Smooth muscle cell (in vitro differentiated cells): Measurements from ENCODE around the gene RDH14. TPM values are rescaled to one million over a fixed set of nuclear protein-coding genes. Genes with fewer than 3 reads are reported as not detected.
A peak's percentile ranks its signal among the peaks of the same experiment; 100 is the strongest.

ENCODE experiments used
- DNase-seq: peaks from one replicate; lab custom pipeline; 2025; ENCODE audit not compliant: unreplicated experiment; lab: John Stamatoyannopoulos, UW
- H2AFZ ChIP-seq: fragments of 200-600 bp; sonication (generic); 2 replicates; pipeline ENCODE4 v1.6.0; 2016; ENCODE audit warnings: antibody characterized with exemption, low read depth, mild to moderate bottlenecking
- H3F3A ChIP-seq: fragments of 200-600 bp; sonication (generic); 2 replicates; pipeline ENCODE4 v1.6.0; 2017; ENCODE audit warnings: antibody characterized with exemption, low read depth
- H3K27ac ChIP-seq: fragments of 200-600 bp; sonication (generic); 2 replicates; pipeline ENCODE4 v1.5.1; 2016; ENCODE audit warnings: low read depth, mild to moderate bottlenecking
- H3K27me3 ChIP-seq: fragments of 200-600 bp; sonication (generic); 2 replicates; pipeline ENCODE4 v1.6.1; 2016; ENCODE audit warnings: low read depth, mild to moderate bottlenecking
- H3K36me3 ChIP-seq: fragments of 200-600 bp; sonication (generic); 2 replicates; pipeline ENCODE4 v1.5.1; 2016; ENCODE audit warnings: low read depth
- H3K4me1 ChIP-seq: fragments of 200-600 bp; sonication (generic); 2 replicates; pipeline ENCODE4 v1.5.1; 2016; ENCODE audit warnings: low read depth
- H3K4me2 ChIP-seq: fragments of 200-600 bp; sonication (generic); 2 replicates; pipeline ENCODE4 v1.6.0; 2016; ENCODE audit warnings: mild to moderate bottlenecking
- H3K4me3 ChIP-seq: fragments of 200-600 bp; sonication (generic); 2 replicates; pipeline ENCODE4 v1.5.1; 2016; ENCODE audit warnings: mild to moderate bottlenecking
- H3K79me2 ChIP-seq: fragments of 200-600 bp; sonication (generic); 2 replicates; pipeline ENCODE4 v1.6.0; 2016; ENCODE audit warnings: low read depth, mild to moderate bottlenecking
- H3K9ac ChIP-seq: fragments of 200-600 bp; sonication (generic); 2 replicates; pipeline ENCODE4 v1.6.0; 2016; ENCODE audit warnings: low read depth
- H3K9me3 ChIP-seq: fragments of 200-600 bp; sonication (generic); replicated peaks from 2 replicates; pipeline ENCODE4 v1.5.1; 2016; ENCODE audit warnings: low read depth
- H4K20me1 ChIP-seq: fragments of 200-600 bp; sonication (generic); 2 replicates; pipeline ENCODE4 v1.6.0; 2016; ENCODE audit warnings: low read depth
- WGBS: methylation state at CpG from one replicate; pipeline ENCODE4 v1.1.7; 2016; ENCODE audit warnings: low lambda C conversion rate; 5-methylcytosine and 5-hydroxymethylcytosine counted together
- polyA plus RNA-seq: library from polyadenylated mRNA; unstranded; fragments of >200 nt; fragmentation: Nextera tagmentation; extraction: Ambion mirVana; gene quantifications from 2 replicates; pipeline ENCODE4 v1.2.1, GENCODE V29; 2016
- total RNA-seq: library from RNA; depleted of rRNA; stranded (reverse); fragments of >200 nt; gene quantifications from 2 replicates; pipeline ENCODE4 v1.2.3, GENCODE V29; 2014
- TF ChIP-seq, protein P1 (sequence below): fragments of 200-600 bp; sonication (generic); IDR thresholded peaks from 2 replicates; pipeline ENCODE4 v1.5.1; 2017; ENCODE audit warnings: borderline replicate concordance, mild to moderate bottlenecking, antibody characterized with exemption; ENCODE audit not compliant: insufficient read depth, poor library complexity, severe bottlenecking

The RDH14 gene, protein sequence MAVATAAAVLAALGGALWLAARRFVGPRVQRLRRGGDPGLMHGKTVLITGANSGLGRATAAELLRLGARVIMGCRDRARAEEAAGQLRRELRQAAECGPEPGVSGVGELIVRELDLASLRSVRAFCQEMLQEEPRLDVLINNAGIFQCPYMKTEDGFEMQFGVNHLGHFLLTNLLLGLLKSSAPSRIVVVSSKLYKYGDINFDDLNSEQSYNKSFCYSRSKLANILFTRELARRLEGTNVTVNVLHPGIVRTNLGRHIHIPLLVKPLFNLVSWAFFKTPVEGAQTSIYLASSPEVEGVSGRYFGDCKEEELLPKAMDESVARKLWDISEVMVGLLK
- total RNA-seq, result 26.2 and 26.3 TPM in 2 replicates
- polyA plus RNA-seq, result 24.5 and 30.4 TPM in 2 replicates

DNA sequence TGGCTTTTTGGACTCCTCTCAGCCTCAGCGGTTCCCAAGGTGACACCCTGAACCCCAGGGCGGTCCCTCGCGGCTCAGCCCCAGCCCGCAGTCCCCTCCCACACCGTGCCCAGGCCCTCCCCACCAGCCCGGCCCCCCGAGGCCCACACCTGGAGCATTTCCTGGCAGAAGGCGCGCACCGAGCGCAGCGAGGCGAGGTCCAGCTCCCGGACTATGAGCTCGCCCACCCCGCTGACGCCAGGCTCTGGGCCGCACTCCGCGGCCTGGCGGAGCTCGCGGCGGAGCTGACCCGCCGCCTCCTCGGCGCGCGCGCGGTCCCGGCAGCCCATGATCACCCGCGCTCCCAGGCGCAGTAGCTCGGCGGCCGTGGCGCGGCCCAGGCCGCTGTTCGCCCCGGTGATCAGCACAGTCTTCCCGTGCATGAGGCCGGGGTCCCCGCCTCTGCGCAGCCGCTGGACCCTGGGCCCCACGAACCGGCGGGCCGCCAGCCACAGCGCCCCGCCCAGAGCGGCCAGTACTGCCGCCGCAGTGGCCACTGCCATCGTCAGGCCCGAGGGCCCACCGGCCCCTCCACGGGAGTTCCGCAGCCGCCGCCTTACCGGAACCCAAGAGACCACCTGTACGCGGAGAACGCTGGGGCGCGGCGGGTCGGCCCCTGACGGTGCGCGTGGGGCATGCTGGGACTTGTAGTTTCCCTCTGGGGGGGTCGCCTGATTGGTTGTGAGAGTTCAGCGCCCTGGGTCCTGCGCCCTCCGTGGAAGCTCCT lies at the start of gene RDH14:
Gene RDH14, minus strand, starts transcription at position 623 of the 766 bp plus-strand sequence. Its CDS starts 81 bp downstream, at position 542.
- H3K9ac ChIP-seq, result peak within 1 kb of the TSS; percentile 76
- peak within 1 kb of the TSS; percentile 92 for H3K4me2 ChIP-seq
- H4K20me1 ChIP-seq, result peaks cover 8% of the 10 kb centered on the region
- no peaks in the 10 kb centered on the region for H3K36me3 ChIP-seq
- WGBS, result 1% methylated on average over 72 of the region's 81 CpGs
- no peaks in the 10 kb centered on the region for H3K27me3 ChIP-seq
- no peaks in the 10 kb centered on the region for H3F3A ChIP-seq
- H3K4me1 ChIP-seq, result peaks cover 9% of the 10 kb centered on the region
- peak within 1 kb of the TSS; percentile 78 for H3K4me3 ChIP-seq
- peak; percentile 59 for DNase-seq
- H3K27ac ChIP-seq, result peak within 1 kb of the TSS; percentile 44
- H3K79me2 ChIP-seq, result peaks cover 29% of the 10 kb centered on the region
- H2AFZ ChIP-seq, result peak within 1 kb of the TSS; percentile 92
- peaks cover 9% of the 10 kb centered on the region for H3K9me3 ChIP-seq
- TF ChIP-seq, protein P1, sequence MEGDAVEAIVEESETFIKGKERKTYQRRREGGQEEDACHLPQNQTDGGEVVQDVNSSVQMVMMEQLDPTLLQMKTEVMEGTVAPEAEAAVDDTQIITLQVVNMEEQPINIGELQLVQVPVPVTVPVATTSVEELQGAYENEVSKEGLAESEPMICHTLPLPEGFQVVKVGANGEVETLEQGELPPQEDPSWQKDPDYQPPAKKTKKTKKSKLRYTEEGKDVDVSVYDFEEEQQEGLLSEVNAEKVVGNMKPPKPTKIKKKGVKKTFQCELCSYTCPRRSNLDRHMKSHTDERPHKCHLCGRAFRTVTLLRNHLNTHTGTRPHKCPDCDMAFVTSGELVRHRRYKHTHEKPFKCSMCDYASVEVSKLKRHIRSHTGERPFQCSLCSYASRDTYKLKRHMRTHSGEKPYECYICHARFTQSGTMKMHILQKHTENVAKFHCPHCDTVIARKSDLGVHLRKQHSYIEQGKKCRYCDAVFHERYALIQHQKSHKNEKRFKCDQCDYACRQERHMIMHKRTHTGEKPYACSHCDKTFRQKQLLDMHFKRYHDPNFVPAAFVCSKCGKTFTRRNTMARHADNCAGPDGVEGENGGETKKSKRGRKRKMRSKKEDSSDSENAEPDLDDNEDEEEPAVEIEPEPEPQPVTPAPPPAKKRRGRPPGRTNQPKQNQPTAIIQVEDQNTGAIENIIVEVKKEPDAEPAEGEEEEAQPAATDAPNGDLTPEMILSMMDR, result no peak

DNA sequence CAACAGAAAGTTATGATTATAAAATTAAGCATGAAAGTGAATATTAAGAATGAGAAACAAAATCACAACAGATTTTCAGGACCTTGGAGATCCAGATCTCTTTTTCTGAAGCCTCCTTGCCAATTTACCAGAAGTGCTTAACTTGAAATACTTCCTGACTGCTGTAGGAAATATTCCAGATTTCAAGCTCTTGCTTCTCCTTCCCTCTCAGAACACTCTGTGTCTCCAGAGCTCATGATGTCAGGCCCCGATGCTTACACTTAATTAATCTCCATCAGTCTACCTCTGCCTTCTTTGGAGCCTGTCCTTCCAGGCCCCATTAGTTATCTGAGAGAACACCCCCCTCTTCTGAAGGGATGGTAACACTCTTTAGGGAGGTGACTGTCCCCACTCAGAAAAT lies 49.6 kb upstream of the RDH14 start:
- DNase-seq, result no peak
- H3K27ac ChIP-seq, result no peak overlapping the region
- TF ChIP-seq, protein P1, result no peak
- 82% methylated on average over 1 of the region's 1 CpG for WGBS
- no peak overlapping the region for H3K4me2 ChIP-seq
- no peaks in the 10 kb centered on the region for H3F3A ChIP-seq
- no peaks in the 10 kb centered on the region for H3K27me3 ChIP-seq
- H3K36me3 ChIP-seq, result no peaks in the 10 kb centered on the region
- no peaks in the 10 kb centered on the region for H3K4me1 ChIP-seq
- H3K9me3 ChIP-seq, result no peaks in the 10 kb centered on the region
- no peak overlapping the region for H2AFZ ChIP-seq
- H3K79me2 ChIP-seq, result no peaks in the 10 kb centered on the region
- no peaks in the 10 kb centered on the region for H4K20me1 ChIP-seq
- no peak overlapping the region for H3K4me3 ChIP-seq
- no peak overlapping the region for H3K9ac ChIP-seq

GRCh38 chr2:18605115-18605514 lies 44.7 kb upstream of the RDH14 start:
- Histone ChIP-seq H3K27ac (no peak overlapping the region), H3K4me1 (no peaks in the 10 kb centered on the region), H3K9ac (no peak overlapping the region), H3K4me3 (no peak overlapping the region), H3K79me2 (no peaks in the 10 kb centered on the region), H3K36me3 (no peaks in the 10 kb centered on the region), H4K20me1 (no peaks in the 10 kb centered on the region), H3K9me3 (no peaks in the 10 kb centered on the region), H3K27me3 (no peaks in the 10 kb centered on the region), H3K4me2 (no peak overlapping the region), H3F3A (no peaks in the 10 kb centered on the region), H2AFZ (no peak overlapping the region)
- TF ChIP-seq, protein P1, result no peak
- DNase-seq, result no peak
